GM23248 (cell line): ENCODE data around the gene TBC1D22A.

Experiments used
- EZH2 ChIP-seq: fragments of 200-600 bp; sonication (generic); IDR thresholded peaks from 2 replicates; pipeline ENCODE4 v1.6.1; 2018; ENCODE audit warnings: antibody characterized with exemption, mild to moderate bottlenecking; ENCODE audit not compliant: insufficient read depth, poor library complexity, severe bottlenecking
- EZH2phosphoT487 ChIP-seq: fragments of 200-600 bp; sonication (generic); IDR thresholded peaks from 2 replicates; pipeline ENCODE4 v1.6.1; 2018; ENCODE audit warnings: antibody characterized with exemption, moderate library complexity, mild to moderate bottlenecking, low read depth; ENCODE audit not compliant: insufficient read depth

- TF ChIP-seq EZH2 (no peak), EZH2phosphoT487 (no peak)
Observed at GRCh38 chr22:46937939-46938338, 175.5 kb downstream of the TBC1D22A start.
